Measurements from ENCODE around the gene LCE1C. TPM values are rescaled to one million over a fixed set of nuclear protein-coding genes. Genes with fewer than 3 reads are reported as not detected.

Gene LCE1C
- total and polyA plus RNA-seq, 9 of the 15 experiments (the other 6 are each of a cell fraction or from before 2014, with no cell fraction given), result not detected

- no peaks in the 10 kb centered on the region for H3K27me3 ChIP-seq (ENCODE audit: control insufficient read depth in 2 of 2, insufficient read depth in 2 of 2, low read length in 2 of 2)
- no peaks in the 10 kb centered on the region for H3K9me1 ChIP-seq (ENCODE audit: control insufficient read depth, insufficient read depth, low read length)
- no peak overlapping the region for H3K4me3 ChIP-seq
- H2AFZ ChIP-seq (ENCODE audit: low read depth, low read length), result no peak overlapping the region
- FAIRE-seq (no peak), ATAC-seq (no peak), DNase-seq (ENCODE audit: extremely low read depth in 1 of 4, low spot score in 3 of 4) (no peak)
- H3K36me3 ChIP-seq (ENCODE audit: control insufficient read depth, insufficient read depth, low read length), result no peaks in the 10 kb centered on the region
- POLR2A ChIA-PET, result interaction anchor here (0.6 kb wide), 1 partner anchor 447 kb away, joined by 3 read pairs; no protein-coding TSS in a partner anchor
- H3K9me3 ChIP-seq (replicated peaks; ENCODE audit: control insufficient read depth, insufficient read depth, low read depth, low read length), result no peaks in the 10 kb centered on the region
- WGBS (ENCODE audit: insufficient coverage, low coverage, missing lambda C conversion rate), result 0% methylated on average over 1 of the region's 1 CpG
- CTCF ChIA-PET (ENCODE audit: low intra/inter-chr PET ratio), result no interaction called here
- H3K9ac ChIP-seq (ENCODE audit: insufficient read depth in 1 of 2, low read depth in 2 of 2, low read length in 2 of 2), result no peak overlapping the region
- intact Hi-C loops (cut with micrococcal nuclease), result no loop called here
- H3K4me2 ChIP-seq (ENCODE audit: insufficient read depth, low read length), result no peak overlapping the region
- no peak overlapping the region for H3K27ac ChIP-seq (ENCODE audit: extremely low read depth, low read depth, low read length)
- BruUV-seq (replicated peaks), result no TSS peak
- H3K4me1 ChIP-seq (replicated peaks in 1 of 2; ENCODE audit: control insufficient read depth in 2 of 2, insufficient read depth in 2 of 2, low read length in 2 of 2), result no peaks in the 10 kb centered on the region
- H4K20me1 ChIP-seq (replicated peaks; ENCODE audit: control insufficient read depth, insufficient read depth, low read length), result no peaks in the 10 kb centered on the region
- no peaks in the 10 kb centered on the region for H3K79me2 ChIP-seq (ENCODE audit: control insufficient read depth, insufficient read depth, low read length)
- in situ Hi-C loops (cut with MboI), result no loop called here
- TF ChIP-seq ZNF316 (IDR thresholded peaks at IDR 0.05), result peak; percentile 59; the same call in 1 of the 2 replicates
- 0 out of 2 replicates have a peak, but pooled peaks have one; percentile 18 for TF ChIP-seq MAFK (IDR thresholded peaks at IDR 0.05; ENCODE audit: low read length)
- no peak for TF ChIP-seq ZNF384 (IDR thresholded peaks at IDR 0.05; ENCODE audit: low read depth, low read length)
- TF ChIP-seq MAFF (IDR thresholded peaks at IDR 0.05; ENCODE audit: low read length), result 0 out of 2 replicates have a peak, but pooled peaks have one; percentile 8
Measured at GRCh38 chr1:152801333-152801732, 5.1 kb downstream of the LCE1C start.

GRCh38 chr1:152796421-152796820, 10.0 kb downstream of the LCE1C start, which contains the start of gene LCE1D:
Gene LCE1D, plus strand, starts transcription at chr1:152796721. Its CDS starts 1,074 bp downstream, at chr1:152797795.
- ATAC-seq, result no peak
- WGBS (ENCODE audit: insufficient coverage, low coverage, missing lambda C conversion rate), result 0% methylated on average over 3 of the region's 3 CpGs
- no peak within 1 kb of the TSS for H3K9ac ChIP-seq (ENCODE audit: insufficient read depth in 1 of 2, low read depth in 2 of 2, low read length in 2 of 2)
- no TSS peak for BruUV-seq (replicated peaks)
- intact Hi-C loops (cut with micrococcal nuclease) (no loop called here), in situ Hi-C loops (cut with MboI) (no loop called here)
- H3K4me2 ChIP-seq (ENCODE audit: insufficient read depth, low read length), result no peak within 1 kb of the TSS
- DNase-seq (ENCODE audit: extremely low read depth in 1 of 4, low spot score in 3 of 4), result no peak
- H2AFZ ChIP-seq (ENCODE audit: low read depth, low read length), result no peak within 1 kb of the TSS
- CTCF ChIA-PET (ENCODE audit: low intra/inter-chr PET ratio), result no interaction called here
- H3K27ac ChIP-seq (ENCODE audit: extremely low read depth, low read depth, low read length), result no peak within 1 kb of the TSS
- H3K4me3 ChIP-seq, result no peak within 1 kb of the TSS
- no peaks in the 10 kb centered on the region for H3K4me1 ChIP-seq (replicated peaks in 1 of 2; ENCODE audit: control insufficient read depth in 2 of 2, insufficient read depth in 2 of 2, low read length in 2 of 2)
- H3K27me3 ChIP-seq (ENCODE audit: control insufficient read depth in 2 of 2, insufficient read depth in 2 of 2, low read length in 2 of 2), result no peaks in the 10 kb centered on the region
- POLR2A ChIA-PET, result interaction anchor here (0.6 kb wide), 1 partner anchor 23 kb away, joined by 3 read pairs; no protein-coding TSS in a partner anchor
- no peak for FAIRE-seq
- H4K20me1 ChIP-seq (replicated peaks; ENCODE audit: control insufficient read depth, insufficient read depth, low read length), result no peaks in the 10 kb centered on the region
- no peaks in the 10 kb centered on the region for H3K79me2 ChIP-seq (ENCODE audit: control insufficient read depth, insufficient read depth, low read length)
- H3K9me1 ChIP-seq (ENCODE audit: control insufficient read depth, insufficient read depth, low read length), result no peaks in the 10 kb centered on the region
- no peaks in the 10 kb centered on the region for H3K9me3 ChIP-seq (replicated peaks; ENCODE audit: control insufficient read depth, insufficient read depth, low read depth, low read length)
- H3K36me3 ChIP-seq (ENCODE audit: control insufficient read depth, insufficient read depth, low read length), result no peaks in the 10 kb centered on the region
- no peak for TF ChIP-seq GTF2F1 (IDR thresholded peaks at IDR 0.05; ENCODE audit: low read depth, low read length)
- no peak for TF ChIP-seq ZNF766 (CRISPR knock-in tag; conservative IDR thresholded peaks at IDR 0.05)
- TF ChIP-seq ZNF551 (CRISPR knock-in tag; IDR thresholded peaks at IDR 0.05), result no peak
- no peak for TF ChIP-seq MYC (IDR thresholded peaks at IDR 0.05; ENCODE audit: low read depth, low read length)
- TF ChIP-seq MYC (CRISPR knock-in tag; IDR thresholded peaks at IDR 0.05; ENCODE audit: borderline replicate concordance, low read depth), result no peak

Measured in K562 (cell line).